ENCODE measurements around the gene RBM17.

The RBM17 gene

GRCh38 chr10:6068006-6068405 lies 20.8 kb upstream of the RBM17 start:
- Histone ChIP-seq H3K4me1 (ENCODE audit: control insufficient read depth in 5 of 5, insufficient read depth in 5 of 5, low read length in 5 of 5) (peaks cover 4 to 68% (median 57%) of the 10 kb centered on the region in 5 donors), H3K27ac (ENCODE audit: low read depth, low read length) (no peak overlapping the region), H3K27me3 (ENCODE audit: control insufficient read depth in 5 of 5, insufficient read depth in 4 of 5, low read length in 5 of 5) (no peaks in the 10 kb centered on the region), H3K4me3 (ENCODE audit: low read depth in 1 of 5, low read length in 5 of 5) (no peak overlapping the region), H3K9ac (ENCODE audit: low read length in 5 of 5) (no peak overlapping the region), H3K36me3 (ENCODE audit: control insufficient read depth in 5 of 5, insufficient read depth in 5 of 5, low read length in 5 of 5) (no peaks in the 10 kb centered on the region), H3K9me3 (ENCODE audit: control insufficient read depth in 5 of 5, low read length in 5 of 5) (no peaks in the 10 kb centered on the region)

GRCh38 chr10:6068422-6068821 lies 20.4 kb upstream of the RBM17 start:
- Histone ChIP-seq H3K36me3 (ENCODE audit: control insufficient read depth in 5 of 5, insufficient read depth in 5 of 5, low read length in 5 of 5) (no peaks in the 10 kb centered on the region), H3K27me3 (ENCODE audit: control insufficient read depth in 5 of 5, insufficient read depth in 4 of 5, low read length in 5 of 5) (no peaks in the 10 kb centered on the region), H3K9ac (ENCODE audit: low read length in 5 of 5) (no peak overlapping the region), H3K27ac (ENCODE audit: low read depth, low read length) (no peak overlapping the region), H3K9me3 (ENCODE audit: control insufficient read depth in 5 of 5, low read length in 5 of 5) (no peaks in the 10 kb centered on the region), H3K4me3 (ENCODE audit: low read depth in 1 of 5, low read length in 5 of 5) (no peak overlapping the region), H3K4me1 (ENCODE audit: control insufficient read depth in 5 of 5, insufficient read depth in 5 of 5, low read length in 5 of 5) (peaks cover 4 to 68% (median 57%) of the 10 kb centered on the region in 5 donors)

- Histone ChIP-seq H3K9me3 (ENCODE audit: control insufficient read depth in 5 of 5, low read length in 5 of 5) (no peaks in the 10 kb centered on the region), H3K27ac (ENCODE audit: low read depth, low read length) (no peak overlapping the region), H3K4me1 (ENCODE audit: control insufficient read depth in 5 of 5, insufficient read depth in 5 of 5, low read length in 5 of 5) (peaks cover 4 to 68% (median 57%) of the 10 kb centered on the region in 5 donors), H3K27me3 (ENCODE audit: control insufficient read depth in 5 of 5, insufficient read depth in 4 of 5, low read length in 5 of 5) (no peaks in the 10 kb centered on the region), H3K4me3 (ENCODE audit: low read depth in 1 of 5, low read length in 5 of 5) (no peak overlapping the region), H3K9ac (ENCODE audit: low read length in 5 of 5) (no peak overlapping the region), H3K36me3 (ENCODE audit: control insufficient read depth in 5 of 5, insufficient read depth in 5 of 5, low read length in 5 of 5) (no peaks in the 10 kb centered on the region)
These were observed 19.5 kb upstream of the RBM17 start for GRCh38 chr10:6069081-6069931.

GRCh38 chr10:6070660-6071059 lies 18.2 kb upstream of the RBM17 start:
- Histone ChIP-seq H3K4me1 (ENCODE audit: control insufficient read depth in 5 of 5, insufficient read depth in 5 of 5, low read length in 5 of 5) (peaks cover 4 to 63% (median 51%) of the 10 kb centered on the region in 5 donors), H3K9ac (ENCODE audit: low read length in 5 of 5) (no peak overlapping the region), H3K36me3 (ENCODE audit: control insufficient read depth in 5 of 5, insufficient read depth in 5 of 5, low read length in 5 of 5) (no peaks in the 10 kb centered on the region), H3K27me3 (ENCODE audit: control insufficient read depth in 5 of 5, insufficient read depth in 4 of 5, low read length in 5 of 5) (no peaks in the 10 kb centered on the region), H3K27ac (ENCODE audit: low read depth, low read length) (no peak overlapping the region), H3K4me3 (ENCODE audit: low read depth in 1 of 5, low read length in 5 of 5) (no peak overlapping the region), H3K9me3 (ENCODE audit: control insufficient read depth in 5 of 5, low read length in 5 of 5) (no peaks in the 10 kb centered on the region)

GRCh38 chr10:6071181-6072175 lies 17.4 kb upstream of the RBM17 start:
- Histone ChIP-seq H3K9ac (ENCODE audit: low read length in 5 of 5) (no peak overlapping the region), H3K36me3 (ENCODE audit: control insufficient read depth in 5 of 5, insufficient read depth in 5 of 5, low read length in 5 of 5) (no peaks in the 10 kb centered on the region), H3K27ac (ENCODE audit: low read depth, low read length) (no peak overlapping the region), H3K27me3 (ENCODE audit: control insufficient read depth in 5 of 5, insufficient read depth in 4 of 5, low read length in 5 of 5) (no peaks in the 10 kb centered on the region), H3K4me3 (ENCODE audit: low read depth in 1 of 5, low read length in 5 of 5) (peak overlapping the region in 1 of 5 donors; percentile 4), H3K4me1 (ENCODE audit: control insufficient read depth in 5 of 5, insufficient read depth in 5 of 5, low read length in 5 of 5) (peaks cover 0 to 56% (median 44%) of the 10 kb centered on the region in 5 donors), H3K9me3 (ENCODE audit: control insufficient read depth in 5 of 5, low read length in 5 of 5) (no peaks in the 10 kb centered on the region)

GRCh38 chr10:6072215-6072934 lies 16.5 kb upstream of the RBM17 start:
- Histone ChIP-seq H3K27me3 (ENCODE audit: control insufficient read depth in 5 of 5, insufficient read depth in 4 of 5, low read length in 5 of 5) (no peaks in the 10 kb centered on the region), H3K9ac (ENCODE audit: low read length in 5 of 5) (no peak overlapping the region), H3K36me3 (ENCODE audit: control insufficient read depth in 5 of 5, insufficient read depth in 5 of 5, low read length in 5 of 5) (no peaks in the 10 kb centered on the region), H3K27ac (ENCODE audit: low read depth, low read length) (peak overlapping the region; percentile 47), H3K9me3 (ENCODE audit: control insufficient read depth in 5 of 5, low read length in 5 of 5) (no peaks in the 10 kb centered on the region), H3K4me3 (ENCODE audit: low read depth in 1 of 5, low read length in 5 of 5) (peak overlapping the region in 1 of 5 donors; percentile 23), H3K4me1 (ENCODE audit: control insufficient read depth in 5 of 5, insufficient read depth in 5 of 5, low read length in 5 of 5) (peaks cover 0 to 47% (median 40%) of the 10 kb centered on the region in 5 donors)

GRCh38 chr10:6074489-6075301 lies 14.1 kb upstream of the RBM17 start:
- Histone ChIP-seq H3K9ac (ENCODE audit: low read length in 5 of 5) (no peak overlapping the region), H3K4me1 (ENCODE audit: control insufficient read depth in 5 of 5, insufficient read depth in 5 of 5, low read length in 5 of 5) (peaks cover 0 to 27% (median 22%) of the 10 kb centered on the region in 5 donors), H3K4me3 (ENCODE audit: low read depth in 1 of 5, low read length in 5 of 5) (no peak overlapping the region), H3K9me3 (ENCODE audit: control insufficient read depth in 5 of 5, low read length in 5 of 5) (no peaks in the 10 kb centered on the region), H3K36me3 (ENCODE audit: control insufficient read depth in 5 of 5, insufficient read depth in 5 of 5, low read length in 5 of 5) (no peaks in the 10 kb centered on the region), H3K27ac (ENCODE audit: low read depth, low read length) (no peak overlapping the region), H3K27me3 (ENCODE audit: control insufficient read depth in 5 of 5, insufficient read depth in 4 of 5, low read length in 5 of 5) (no peaks in the 10 kb centered on the region)

- H3K9ac ChIP-seq (ENCODE audit: low read length in 5 of 5), result no peak overlapping the region
- H3K9me3 ChIP-seq (ENCODE audit: control insufficient read depth in 5 of 5, low read length in 5 of 5), result no peaks in the 10 kb centered on the region
- no peaks in the 10 kb centered on the region for H3K36me3 ChIP-seq (ENCODE audit: control insufficient read depth in 5 of 5, insufficient read depth in 5 of 5, low read length in 5 of 5)
- H3K27ac ChIP-seq (ENCODE audit: low read depth, low read length), result no peak overlapping the region
- peaks cover 0 to 9% (median 5%) of the 10 kb centered on the region in 5 donors for H3K4me1 ChIP-seq (ENCODE audit: control insufficient read depth in 5 of 5, insufficient read depth in 5 of 5, low read length in 5 of 5)
- no peaks in the 10 kb centered on the region for H3K27me3 ChIP-seq (ENCODE audit: control insufficient read depth in 5 of 5, insufficient read depth in 4 of 5, low read length in 5 of 5)
- no peak overlapping the region for H3K4me3 ChIP-seq (ENCODE audit: low read depth in 1 of 5, low read length in 5 of 5)
These were observed 11.7 kb upstream of the RBM17 start for GRCh38 chr10:6077071-6077675.

- no peak overlapping the region for H3K27ac ChIP-seq (ENCODE audit: low read depth, low read length)
- H3K4me3 ChIP-seq (ENCODE audit: low read depth in 1 of 5, low read length in 5 of 5), result no peak overlapping the region
- H3K27me3 ChIP-seq (ENCODE audit: control insufficient read depth in 5 of 5, insufficient read depth in 4 of 5, low read length in 5 of 5), result no peaks in the 10 kb centered on the region
- H3K36me3 ChIP-seq (ENCODE audit: control insufficient read depth in 5 of 5, insufficient read depth in 5 of 5, low read length in 5 of 5), result no peaks in the 10 kb centered on the region
- no peak overlapping the region for H3K9ac ChIP-seq (ENCODE audit: low read length in 5 of 5)
- no peaks in the 10 kb centered on the region for H3K9me3 ChIP-seq (ENCODE audit: control insufficient read depth in 5 of 5, low read length in 5 of 5)
- peaks cover 7 to 22% (median 16%) of the 10 kb centered on the region in 5 donors for H3K4me1 ChIP-seq (ENCODE audit: control insufficient read depth in 5 of 5, insufficient read depth in 5 of 5, low read length in 5 of 5)
These were observed 9.8 kb upstream of the RBM17 start for GRCh38 chr10:6079044-6079443.

All from subcutaneous abdominal adipose tissue (tissue), 5 donors.